Loucy (cell line): ENCODE results near the gene MRFAP1.

ENCODE experiments used
- H2AFZ ChIP-seq: fragments of 200-600 bp; sonication (generic); 2 replicates; pipeline ENCODE4 v1.6.0; 2016; ENCODE audit warnings: antibody characterized with exemption, mild to moderate bottlenecking, low read length, moderate library complexity
- H3F3A ChIP-seq: fragments of 200-600 bp; 2 replicates; pipeline ENCODE4 v1.6.0; 2016; ENCODE audit warnings: antibody characterized with exemption, low read depth, mild to moderate bottlenecking
- H3K27me3 ChIP-seq: fragments of 200-600 bp; sonication (generic); 2 replicates; pipeline ENCODE4 v1.6.1; 2014; ENCODE audit warnings: low read length, mild to moderate bottlenecking; ENCODE audit not compliant: insufficient read depth, poor library complexity, severe bottlenecking
- H3K36me3 ChIP-seq: fragments of 200-600 bp; sonication (generic); 2 replicates; pipeline ENCODE4 v1.6.1; 2016; ENCODE audit warnings: low read length; ENCODE audit not compliant: insufficient read depth
- H3K4me1 ChIP-seq: fragments of 200-600 bp; sonication (generic); 2 replicates; pipeline ENCODE4 v1.5.1; 2014; ENCODE audit warnings: low read length, mild to moderate bottlenecking; ENCODE audit not compliant: insufficient read depth, poor library complexity, severe bottlenecking
- H3K4me2 ChIP-seq: fragments of 200-600 bp; sonication (generic); 2 replicates; pipeline ENCODE4 v1.6.0; 2014; ENCODE audit warnings: antibody characterized with exemption, low read length, low read depth, mild to moderate bottlenecking; ENCODE audit not compliant: poor library complexity, severe bottlenecking
- H3K4me3 ChIP-seq: fragments of 200-600 bp; sonication (generic); 2 replicates; pipeline ENCODE4 v1.5.1; 2014; ENCODE audit warnings: low read length, mild to moderate bottlenecking, mixed read lengths; ENCODE audit not compliant: poor library complexity, severe bottlenecking
- H3K79me2 ChIP-seq: fragments of 200-600 bp; sonication (generic); 2 replicates; pipeline ENCODE4 v1.6.1; 2014; ENCODE audit warnings: low read length; ENCODE audit not compliant: insufficient read depth
- H3K9ac ChIP-seq: fragments of 200-600 bp; sonication (generic); 2 replicates; pipeline ENCODE4 v1.6.0; 2014; ENCODE audit warnings: mild to moderate bottlenecking, low read depth, low read length, moderate library complexity; ENCODE audit not compliant: poor library complexity, severe bottlenecking
- H3K9me2 ChIP-seq: fragments of 200-600 bp; sonication (generic); replicated peaks from 2 replicates; pipeline ENCODE4 v1.6.1; 2016; ENCODE audit warnings: low read depth, low read length, mixed read lengths
- H3K9me3 ChIP-seq: fragments of 200-600 bp; sonication (generic); 2 replicates; pipeline ENCODE4 v1.6.1; 2014; ENCODE audit warnings: mild to moderate bottlenecking, antibody characterized with exemption, low read length, low read depth; ENCODE audit not compliant: insufficient read depth
- H4K20me1 ChIP-seq: fragments of 200-600 bp; sonication (generic); 2 replicates; pipeline ENCODE4 v1.6.0; 2014; ENCODE audit warnings: antibody characterized with exemption, low read length, mild to moderate bottlenecking; ENCODE audit not compliant: insufficient read depth, poor library complexity, severe bottlenecking
- CTCF ChIP-seq: fragments of 200-600 bp; sonication (generic); conservative IDR thresholded peaks from 2 replicates; pipeline ENCODE4 v1.5.1; 2014; ENCODE audit warnings: mild to moderate bottlenecking, antibody characterized with exemption, low read length
- EZH2phosphoT487 ChIP-seq: fragments of 200-600 bp; IDR thresholded peaks from 2 replicates; pipeline ENCODE4 v1.6.1; 2018; ENCODE audit warnings: antibody characterized with exemption, mild to moderate bottlenecking, moderate library complexity, borderline replicate concordance

Gene MRFAP1

DNA sequence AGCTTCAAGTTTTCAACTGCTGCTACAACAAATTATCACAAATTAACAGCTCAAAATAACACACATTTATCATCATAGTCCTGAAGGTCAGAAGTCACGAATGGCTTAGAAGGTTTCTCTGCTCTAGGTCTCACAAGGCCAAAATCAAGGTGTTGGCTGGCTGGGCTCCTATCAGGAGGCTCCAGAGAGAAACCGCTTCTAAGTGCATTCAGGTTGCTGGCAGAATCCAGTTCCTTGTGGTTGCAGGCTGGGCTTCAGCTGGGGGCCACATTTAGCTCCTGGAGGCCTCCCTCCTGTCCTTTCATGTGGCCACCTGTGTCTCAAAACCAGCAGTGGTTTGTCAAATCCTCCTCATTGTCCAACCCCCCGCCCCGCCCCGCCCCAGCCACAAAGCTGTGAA, 15.4 kb downstream of the MRFAP1 start:
- no peaks in the 10 kb centered on the region for H3K27me3 ChIP-seq
- H2AFZ ChIP-seq: no peak overlapping the region
- H3K9me2 ChIP-seq: no peaks in the 10 kb centered on the region
- H3K4me1 ChIP-seq: no peaks in the 10 kb centered on the region
- no peak for TF ChIP-seq EZH2phosphoT487
- no peak for TF ChIP-seq CTCF
- H3K9ac ChIP-seq: no peak overlapping the region
- no peaks in the 10 kb centered on the region for H3K79me2 ChIP-seq
- no peaks in the 10 kb centered on the region for H4K20me1 ChIP-seq
- no peak overlapping the region for H3K4me3 ChIP-seq
- H3K36me3 ChIP-seq: no peaks in the 10 kb centered on the region
- no peaks in the 10 kb centered on the region for H3K9me3 ChIP-seq
- H3K4me2 ChIP-seq: no peak overlapping the region
- no peaks in the 10 kb centered on the region for H3F3A ChIP-seq

DNA sequence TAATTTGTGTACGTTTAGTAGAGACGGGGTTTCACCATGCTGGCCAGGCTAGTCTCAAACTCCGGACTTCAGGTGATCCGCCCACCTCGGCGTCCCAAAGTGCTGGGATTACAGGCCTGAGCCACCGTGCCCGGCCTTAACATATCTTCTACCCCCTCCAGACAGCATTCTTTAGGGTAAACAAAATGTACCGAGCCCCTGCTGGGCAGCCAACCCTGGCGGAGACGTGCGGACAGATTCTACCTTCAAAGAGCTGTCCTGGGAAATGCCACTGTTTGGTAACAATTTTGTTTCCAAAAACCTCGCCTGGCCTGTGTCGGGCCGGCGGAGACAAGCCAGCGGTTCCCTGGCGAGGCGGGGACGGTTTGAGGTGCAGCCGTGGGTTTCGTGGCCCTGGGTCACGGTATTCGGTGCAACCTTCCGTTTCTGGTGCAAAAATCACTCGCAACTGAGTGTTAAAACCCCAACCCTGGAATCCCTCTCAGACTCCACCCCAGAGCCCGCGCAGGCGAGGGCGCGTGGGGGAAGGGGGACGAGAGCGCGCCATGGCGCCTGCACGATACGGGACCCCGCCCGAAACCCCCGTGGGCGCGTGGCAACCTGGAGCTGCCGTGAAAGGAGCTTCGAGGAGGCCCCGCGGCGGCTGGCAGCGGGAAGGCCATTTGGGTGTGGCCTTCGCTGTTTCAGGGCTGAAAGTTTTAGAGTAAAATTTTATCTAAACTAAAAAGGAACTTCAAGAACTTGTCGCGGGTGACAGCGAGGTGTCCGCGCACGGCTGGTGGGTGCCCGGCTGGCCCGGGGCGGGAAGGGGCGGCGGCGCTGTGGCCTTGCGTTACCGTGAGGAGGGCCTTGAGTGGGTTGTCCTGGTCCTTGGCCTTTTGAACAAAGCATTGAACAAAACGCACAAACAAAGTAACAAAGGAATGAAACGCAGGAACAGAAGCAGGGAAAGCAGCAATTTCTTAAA, 17.0 kb downstream of the MRFAP1 start:
- H3K9me3 ChIP-seq: no peaks in the 10 kb centered on the region
- H3K4me3 ChIP-seq: no peak overlapping the region
- no peaks in the 10 kb centered on the region for H3K9me2 ChIP-seq
- no peaks in the 10 kb centered on the region for H3K27me3 ChIP-seq
- TF ChIP-seq CTCF (no peak), EZH2phosphoT487 (no peak)
- H4K20me1 ChIP-seq: no peaks in the 10 kb centered on the region
- no peak overlapping the region for H3K9ac ChIP-seq
- H3K79me2 ChIP-seq: no peaks in the 10 kb centered on the region
- no peaks in the 10 kb centered on the region for H3F3A ChIP-seq
- H3K4me1 ChIP-seq: no peaks in the 10 kb centered on the region
- no peak overlapping the region for H2AFZ ChIP-seq
- H3K36me3 ChIP-seq: no peaks in the 10 kb centered on the region
- H3K4me2 ChIP-seq: no peak overlapping the region

DNA sequence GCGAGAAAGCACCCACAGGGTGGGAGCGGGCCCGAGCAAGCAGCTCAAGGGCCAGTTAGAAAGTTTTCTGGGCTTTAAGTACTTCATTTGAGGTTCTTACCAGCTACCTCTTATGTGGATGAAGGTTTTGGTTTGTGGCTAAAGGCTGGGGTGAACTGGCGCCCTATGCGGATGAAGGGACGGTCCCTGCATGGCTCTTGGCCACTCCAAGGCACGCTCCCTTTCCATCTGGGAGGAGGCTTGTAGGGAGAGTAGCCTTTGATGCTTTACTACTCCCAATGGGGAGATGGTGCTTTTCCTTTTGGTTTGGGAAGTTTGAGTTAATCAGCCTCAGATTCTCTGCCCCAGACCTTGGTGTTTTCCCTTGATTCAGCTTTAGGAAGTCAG, 17.7 kb downstream of the MRFAP1 start:
- H3K79me2 ChIP-seq: no peaks in the 10 kb centered on the region
- no peaks in the 10 kb centered on the region for H3F3A ChIP-seq
- H2AFZ ChIP-seq: no peak overlapping the region
- H3K4me1 ChIP-seq: no peaks in the 10 kb centered on the region
- no peak overlapping the region for H3K9ac ChIP-seq
- H3K36me3 ChIP-seq: no peaks in the 10 kb centered on the region
- H3K4me3 ChIP-seq: no peak overlapping the region
- H4K20me1 ChIP-seq: no peaks in the 10 kb centered on the region
- TF ChIP-seq CTCF: no peak
- H3K4me2 ChIP-seq: no peak overlapping the region
- H3K9me3 ChIP-seq: no peaks in the 10 kb centered on the region
- H3K27me3 ChIP-seq: no peaks in the 10 kb centered on the region
- H3K9me2 ChIP-seq: no peaks in the 10 kb centered on the region
